ENCODE results near the gene MYL3.

The MYL3 gene

DNA sequence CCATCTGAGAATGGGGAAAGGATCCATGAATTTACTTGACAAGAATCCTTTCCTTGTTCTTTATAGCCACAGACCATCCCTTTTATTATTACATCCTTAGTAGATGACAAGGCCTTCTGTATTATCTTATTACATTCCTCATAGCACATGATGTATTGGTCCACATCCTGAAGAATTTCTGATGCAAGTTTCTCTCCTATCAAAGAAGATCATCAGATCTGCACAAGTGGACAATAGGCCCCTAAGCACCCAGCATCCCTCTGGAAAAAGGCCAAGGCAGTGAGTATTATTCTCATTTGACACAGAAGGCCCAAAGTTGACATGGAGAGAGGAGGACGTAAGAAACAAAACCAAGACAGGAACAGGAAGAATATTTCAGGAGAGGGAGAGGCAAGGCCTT, 31.4 kb downstream of the MYL3 start:
- no peak for DNase-seq (ENCODE audit: low read depth in 1 of 2, low spot score in 1 of 2)
- no peak overlapping the region for H3K4me3 ChIP-seq (replicated peaks; ENCODE audit: insufficient read depth, low read length)
- TF ChIP-seq, protein P1, sequence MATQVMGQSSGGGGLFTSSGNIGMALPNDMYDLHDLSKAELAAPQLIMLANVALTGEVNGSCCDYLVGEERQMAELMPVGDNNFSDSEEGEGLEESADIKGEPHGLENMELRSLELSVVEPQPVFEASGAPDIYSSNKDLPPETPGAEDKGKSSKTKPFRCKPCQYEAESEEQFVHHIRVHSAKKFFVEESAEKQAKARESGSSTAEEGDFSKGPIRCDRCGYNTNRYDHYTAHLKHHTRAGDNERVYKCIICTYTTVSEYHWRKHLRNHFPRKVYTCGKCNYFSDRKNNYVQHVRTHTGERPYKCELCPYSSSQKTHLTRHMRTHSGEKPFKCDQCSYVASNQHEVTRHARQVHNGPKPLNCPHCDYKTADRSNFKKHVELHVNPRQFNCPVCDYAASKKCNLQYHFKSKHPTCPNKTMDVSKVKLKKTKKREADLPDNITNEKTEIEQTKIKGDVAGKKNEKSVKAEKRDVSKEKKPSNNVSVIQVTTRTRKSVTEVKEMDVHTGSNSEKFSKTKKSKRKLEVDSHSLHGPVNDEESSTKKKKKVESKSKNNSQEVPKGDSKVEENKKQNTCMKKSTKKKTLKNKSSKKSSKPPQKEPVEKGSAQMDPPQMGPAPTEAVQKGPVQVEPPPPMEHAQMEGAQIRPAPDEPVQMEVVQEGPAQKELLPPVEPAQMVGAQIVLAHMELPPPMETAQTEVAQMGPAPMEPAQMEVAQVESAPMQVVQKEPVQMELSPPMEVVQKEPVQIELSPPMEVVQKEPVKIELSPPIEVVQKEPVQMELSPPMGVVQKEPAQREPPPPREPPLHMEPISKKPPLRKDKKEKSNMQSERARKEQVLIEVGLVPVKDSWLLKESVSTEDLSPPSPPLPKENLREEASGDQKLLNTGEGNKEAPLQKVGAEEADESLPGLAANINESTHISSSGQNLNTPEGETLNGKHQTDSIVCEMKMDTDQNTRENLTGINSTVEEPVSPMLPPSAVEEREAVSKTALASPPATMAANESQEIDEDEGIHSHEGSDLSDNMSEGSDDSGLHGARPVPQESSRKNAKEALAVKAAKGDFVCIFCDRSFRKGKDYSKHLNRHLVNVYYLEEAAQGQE (IDR thresholded peaks at IDR 0.05; ENCODE audit: insufficient replicate concordance, low read depth) = no peak
- TF ChIP-seq GABPA (IDR thresholded peaks at IDR 0.05; ENCODE audit: low read depth) = no peak
- TF ChIP-seq, protein P2, sequence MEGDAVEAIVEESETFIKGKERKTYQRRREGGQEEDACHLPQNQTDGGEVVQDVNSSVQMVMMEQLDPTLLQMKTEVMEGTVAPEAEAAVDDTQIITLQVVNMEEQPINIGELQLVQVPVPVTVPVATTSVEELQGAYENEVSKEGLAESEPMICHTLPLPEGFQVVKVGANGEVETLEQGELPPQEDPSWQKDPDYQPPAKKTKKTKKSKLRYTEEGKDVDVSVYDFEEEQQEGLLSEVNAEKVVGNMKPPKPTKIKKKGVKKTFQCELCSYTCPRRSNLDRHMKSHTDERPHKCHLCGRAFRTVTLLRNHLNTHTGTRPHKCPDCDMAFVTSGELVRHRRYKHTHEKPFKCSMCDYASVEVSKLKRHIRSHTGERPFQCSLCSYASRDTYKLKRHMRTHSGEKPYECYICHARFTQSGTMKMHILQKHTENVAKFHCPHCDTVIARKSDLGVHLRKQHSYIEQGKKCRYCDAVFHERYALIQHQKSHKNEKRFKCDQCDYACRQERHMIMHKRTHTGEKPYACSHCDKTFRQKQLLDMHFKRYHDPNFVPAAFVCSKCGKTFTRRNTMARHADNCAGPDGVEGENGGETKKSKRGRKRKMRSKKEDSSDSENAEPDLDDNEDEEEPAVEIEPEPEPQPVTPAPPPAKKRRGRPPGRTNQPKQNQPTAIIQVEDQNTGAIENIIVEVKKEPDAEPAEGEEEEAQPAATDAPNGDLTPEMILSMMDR (IDR thresholded peaks at IDR 0.05; ENCODE audit: insufficient read depth, low read length) = no peak
- no peak for TF ChIP-seq POLR2AphosphoS5 (IDR thresholded peaks at IDR 0.05; ENCODE audit: low read depth)
- no peak for TF ChIP-seq SPI1 (IDR thresholded peaks at IDR 0.05; ENCODE audit: borderline replicate concordance, low read depth)
- H3K27me3 ChIP-seq (ENCODE audit: insufficient read depth, poor library complexity, severe bottlenecking) = no peaks in the 10 kb centered on the region
- no peak overlapping the region for H3K27ac ChIP-seq (replicated peaks)

DNA sequence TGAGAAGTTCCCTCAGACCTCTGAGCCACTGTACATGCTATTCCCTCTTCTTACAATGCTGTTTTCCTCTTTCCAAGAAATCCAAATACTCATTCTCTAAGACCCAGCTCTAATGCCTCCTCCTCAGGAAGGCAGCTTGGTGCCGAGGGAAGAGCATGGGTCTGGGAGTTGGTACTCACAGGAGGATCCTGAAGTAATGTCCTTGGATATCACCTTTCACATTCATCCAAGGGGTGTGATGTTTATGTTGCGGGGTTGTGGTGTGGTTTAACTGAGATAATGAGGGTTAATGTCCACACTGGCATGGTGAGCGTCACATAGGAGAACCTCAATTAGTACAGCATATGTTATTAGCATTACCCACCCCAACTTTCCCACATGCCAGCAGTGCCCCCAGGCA, 31.9 kb downstream of the MYL3 start:
- no peaks in the 10 kb centered on the region for H3K27me3 ChIP-seq (ENCODE audit: insufficient read depth, poor library complexity, severe bottlenecking)
- no peak overlapping the region for H3K27ac ChIP-seq (replicated peaks)
- no peak overlapping the region for H3K4me3 ChIP-seq (replicated peaks; ENCODE audit: insufficient read depth, low read length)
- TF ChIP-seq, protein P1 (IDR thresholded peaks at IDR 0.05; ENCODE audit: insufficient replicate concordance, low read depth) = no peak
- no peak for TF ChIP-seq POLR2AphosphoS5 (IDR thresholded peaks at IDR 0.05; ENCODE audit: low read depth)
- no peak for DNase-seq (ENCODE audit: low read depth in 1 of 2, low spot score in 1 of 2)

DNA sequence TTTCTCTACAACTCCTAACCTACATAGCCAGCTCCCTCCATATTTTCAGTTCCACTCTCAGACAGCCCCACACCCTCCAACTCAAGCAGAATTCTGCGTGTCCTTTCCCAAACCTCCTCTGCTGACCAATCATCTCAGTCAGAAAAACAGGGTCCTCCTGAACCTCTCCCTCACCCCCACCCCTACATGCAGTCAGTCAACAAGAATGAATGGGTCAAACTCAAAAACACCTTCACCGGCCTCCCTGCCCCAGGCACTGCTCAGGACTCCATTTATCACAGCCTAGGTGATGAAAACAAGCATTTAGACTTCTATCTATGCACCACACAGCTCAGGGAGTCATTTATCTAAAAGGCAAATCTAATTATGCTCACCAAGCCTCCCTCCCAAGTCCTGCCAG, 32.4 kb downstream of the MYL3 start:
- H3K27me3 ChIP-seq (ENCODE audit: insufficient read depth, poor library complexity, severe bottlenecking) = no peaks in the 10 kb centered on the region
- no peak for DNase-seq (ENCODE audit: low read depth in 1 of 2, low spot score in 1 of 2)
- no peak overlapping the region for H3K4me3 ChIP-seq (replicated peaks; ENCODE audit: insufficient read depth, low read length)
- no peak overlapping the region for H3K27ac ChIP-seq (replicated peaks)
- TF ChIP-seq SPI1 (IDR thresholded peaks at IDR 0.05; ENCODE audit: borderline replicate concordance, low read depth) = no peak

DNA sequence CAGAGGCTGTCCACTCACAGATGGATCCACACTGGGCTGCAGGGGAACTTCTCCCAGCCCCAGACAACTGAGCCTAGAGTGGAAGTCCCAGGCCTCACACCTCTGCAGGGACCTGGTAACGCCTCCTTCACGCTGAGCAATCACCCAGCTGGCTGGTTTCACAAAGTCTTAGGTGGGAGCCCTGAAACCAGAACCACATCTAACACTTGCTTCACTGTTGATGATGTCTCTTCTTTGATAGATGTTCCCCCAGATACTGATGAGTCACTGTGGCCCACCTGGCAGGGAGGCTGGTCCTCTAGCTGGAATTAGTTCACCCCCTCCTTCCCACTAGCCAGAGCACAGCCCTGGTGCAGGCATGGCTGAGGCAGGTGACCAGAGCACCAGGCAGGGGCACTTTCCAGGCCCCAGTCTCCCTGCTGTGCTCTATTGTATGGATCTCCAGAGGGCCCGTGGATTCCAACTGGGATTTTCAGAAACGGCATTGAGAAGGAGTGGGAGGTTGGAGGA, 33.5 kb downstream of the MYL3 start:
- no peak for DNase-seq (ENCODE audit: low read depth in 1 of 2, low spot score in 1 of 2)

DNA sequence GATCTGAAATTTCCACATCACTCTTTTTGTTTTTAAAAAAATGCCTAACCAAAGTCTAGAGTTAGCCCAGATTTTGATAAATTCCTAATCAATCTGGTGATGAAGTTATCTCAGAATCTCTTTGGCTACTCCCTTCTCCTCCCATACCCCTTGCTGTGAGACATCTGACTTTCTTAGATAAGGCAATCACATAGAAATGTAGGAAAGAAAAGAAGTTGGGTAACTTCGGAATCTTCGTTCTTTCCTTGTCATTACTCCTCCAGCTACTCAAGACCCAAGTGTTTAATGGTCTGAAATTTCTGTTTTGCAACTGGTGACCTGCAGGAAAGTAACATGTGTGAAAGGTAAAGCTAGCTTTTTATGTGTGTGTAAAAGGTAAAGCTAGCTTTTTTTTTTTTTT, 37.8 kb downstream of the MYL3 start:
- no peak for TF ChIP-seq SPI1 (IDR thresholded peaks at IDR 0.05; ENCODE audit: borderline replicate concordance, low read depth)
- no peak for DNase-seq (ENCODE audit: low read depth in 1 of 2, low spot score in 1 of 2)
- H3K27me3 ChIP-seq (ENCODE audit: insufficient read depth, poor library complexity, severe bottlenecking) = no peaks in the 10 kb centered on the region
- H3K4me3 ChIP-seq (replicated peaks; ENCODE audit: insufficient read depth, low read length) = no peak overlapping the region
- H3K27ac ChIP-seq (replicated peaks) = no peak overlapping the region

More for the DNA sequence above, 33.5 kb downstream of the MYL3 start:
- Histone ChIP-seq H3K27ac (replicated peaks) (no peak overlapping the region), H3K4me3 (replicated peaks; ENCODE audit: insufficient read depth, low read length) (no peak overlapping the region), H3K27me3 (ENCODE audit: insufficient read depth, poor library complexity, severe bottlenecking) (no peaks in the 10 kb centered on the region)
- TF ChIP-seq, protein P2 (IDR thresholded peaks at IDR 0.05; ENCODE audit: insufficient read depth, low read length) = no peak
- TF ChIP-seq GABPA (IDR thresholded peaks at IDR 0.05; ENCODE audit: low read depth) = no peak
